Measurements from ENCODE around the gene FNIP2. TPM values are rescaled to one million over a fixed set of nuclear protein-coding genes. Genes with fewer than 3 reads are reported as not detected.
"Not testable (repeated sequence)": the region's sequence is repeated elsewhere in the genome, so short reads cannot be mapped to it uniquely, and the experiment has no call there.

FNIP2 gene
- total RNA-seq = 14.4 and 15.1 TPM in 2 replicates

GRCh38 chr4:158768555-158769174 lies at the start of gene FNIP2:
FNIP2 (plus strand) TSS chr4:158769026; CDS start chr4:158769213, 187 bp downstream.
- intact Hi-C loops (cut with micrococcal nuclease) = loop anchor here (1.0 to 5.0 kb wide), 8 partner anchors 10 to 434 kb away; partner anchors contain the start of genes C4orf46, PPID and RAPGEF2

DNA sequence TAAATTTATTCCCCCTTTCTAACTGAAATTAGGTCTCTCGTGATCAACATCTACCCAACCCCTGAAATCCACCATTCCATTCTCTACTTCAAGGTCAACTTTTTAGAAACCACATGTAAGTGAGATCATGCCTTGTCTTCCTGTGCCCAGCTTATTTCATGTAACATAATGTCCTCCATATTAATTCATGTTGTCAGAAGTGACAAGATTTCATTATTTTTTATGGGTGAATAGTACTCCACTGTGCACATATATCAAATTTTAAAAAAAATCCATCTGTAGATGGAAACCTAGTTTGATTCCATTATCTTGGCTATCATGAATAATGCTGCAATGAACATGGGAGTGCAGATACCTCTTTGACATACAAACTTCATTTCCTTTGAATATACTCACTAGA lies 47.1 kb upstream of the FNIP2 start:
- intact Hi-C loops (cut with micrococcal nuclease) = loop anchor here (2.0 to 10.0 kb wide), 2 partner anchors 381 to 723 kb away; partner anchors contain the start of gene RAPGEF2

DNA sequence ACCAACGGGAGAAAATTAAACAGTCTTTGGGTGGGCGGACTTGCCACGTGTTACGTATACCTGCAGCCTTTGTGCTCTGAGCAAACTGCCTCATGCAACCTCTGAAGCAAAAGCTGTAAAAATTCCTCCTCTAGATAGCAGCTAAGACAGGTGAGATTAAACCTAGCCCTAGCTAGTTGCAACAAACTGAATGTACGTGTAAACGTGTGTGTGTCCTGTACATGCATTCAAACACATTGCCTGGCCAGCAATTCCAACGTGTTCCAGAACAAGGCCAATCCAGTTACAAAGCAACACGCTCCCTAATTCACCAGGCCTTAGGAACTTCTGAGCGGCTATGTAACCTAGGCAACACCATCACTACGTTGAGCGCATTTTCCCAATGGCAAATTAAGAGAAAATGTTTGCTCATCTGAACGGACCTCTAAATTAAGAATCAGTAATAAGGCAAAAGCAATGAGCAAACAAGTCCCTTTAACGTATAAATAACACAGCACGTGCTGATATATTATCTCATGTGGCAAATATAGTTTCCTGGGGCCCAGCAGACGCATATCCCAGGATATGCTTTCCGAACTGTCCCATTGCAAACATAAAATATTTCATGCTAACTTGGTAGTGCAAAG lies 46.4 kb upstream of the FNIP2 start:
- intact Hi-C loops (cut with micrococcal nuclease) = loop anchor here (2.0 to 10.0 kb wide), 2 partner anchors 380 to 722 kb away; partner anchors contain the start of gene RAPGEF2

DNA sequence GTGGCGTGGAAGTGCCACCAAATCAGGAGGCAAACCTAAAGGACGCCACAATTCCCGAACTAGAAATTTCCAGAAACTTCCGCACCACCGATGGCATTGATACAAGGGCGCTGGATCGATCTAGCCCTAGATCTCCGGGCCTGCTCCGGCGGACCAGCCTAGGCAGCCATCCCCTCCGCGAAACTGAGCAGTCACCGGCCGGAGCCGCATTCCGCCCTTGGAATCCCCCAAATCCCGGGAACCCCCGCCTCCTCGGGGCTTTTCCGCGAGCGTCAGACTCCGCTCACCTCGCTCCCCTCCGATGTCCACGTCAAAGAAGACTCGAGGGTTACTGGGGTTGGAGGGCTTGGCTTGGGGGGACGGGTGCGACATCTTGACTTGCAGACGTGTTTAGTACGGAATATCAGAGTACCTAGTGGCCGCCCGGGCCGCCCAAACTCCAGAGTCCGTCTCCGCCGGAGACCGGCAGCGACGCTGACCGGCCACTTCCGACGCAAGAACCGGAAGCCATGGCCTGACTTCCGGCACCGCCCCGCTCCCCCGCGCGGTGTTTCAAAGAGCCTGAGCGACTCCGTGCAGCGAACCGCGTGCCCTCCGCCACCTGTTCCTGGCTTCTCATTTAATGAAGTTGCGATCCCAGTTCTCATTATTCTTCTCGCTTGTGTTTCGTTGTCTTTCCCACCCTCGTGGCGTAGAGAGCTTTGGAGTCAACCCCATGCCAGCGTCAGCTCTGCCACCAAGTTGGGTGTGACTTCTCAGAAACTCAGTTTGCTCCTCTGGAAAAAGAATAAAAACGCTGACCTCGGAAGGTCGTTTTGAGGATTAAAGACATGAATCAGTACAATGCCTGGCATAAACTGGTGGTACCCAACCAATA lies 45.7 kb upstream of the FNIP2 start, which contains the start of gene PPID:
TSS of gene PPID (minus strand) at position 480 of the 877 bp plus-strand sequence. CDS start at position 372, 108 bp downstream.
- intact Hi-C loops (cut with micrococcal nuclease) = loop anchor here (1.0 to 10.0 kb wide), 4 partner anchors 45 to 722 kb away; partner anchors contain the start of genes ETFDH and RAPGEF2

DNA sequence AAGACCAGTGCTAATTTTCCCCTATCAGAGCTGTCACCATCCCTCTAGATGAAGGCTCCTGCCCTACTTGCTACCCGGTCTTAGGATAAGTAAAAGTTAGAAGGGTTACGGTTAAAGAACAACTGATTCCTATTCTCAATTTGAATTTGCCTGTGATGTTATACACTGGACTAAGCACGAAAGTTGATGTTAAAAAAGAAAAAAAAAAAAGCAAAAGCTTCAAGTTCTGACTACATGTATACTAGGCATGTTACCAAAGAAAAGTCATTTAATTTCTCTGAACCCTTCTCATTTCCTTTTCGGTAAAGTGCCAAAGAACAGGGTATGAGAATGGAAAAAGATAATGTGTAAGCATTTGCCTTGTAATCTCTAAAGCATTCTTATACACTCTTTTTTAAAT lies 44.2 kb upstream of the FNIP2 start:
- intact Hi-C loops (cut with micrococcal nuclease) = loop anchor here (10.0 kb wide), 1 partner anchor 720 kb away; no protein-coding TSS in a partner anchor

GRCh38 chr4:158726633-158727032 lies 42.2 kb upstream of the FNIP2 start:
- intact Hi-C loops (cut with micrococcal nuclease) = loop anchor here (10.0 kb wide), 1 partner anchor 718 kb away; no protein-coding TSS in a partner anchor

GRCh38 chr4:158728236-158728635 lies 40.6 kb upstream of the FNIP2 start:
- intact Hi-C loops (cut with micrococcal nuclease) = loop anchor here (10.0 kb wide), 1 partner anchor 717 kb away; no protein-coding TSS in a partner anchor

DNA sequence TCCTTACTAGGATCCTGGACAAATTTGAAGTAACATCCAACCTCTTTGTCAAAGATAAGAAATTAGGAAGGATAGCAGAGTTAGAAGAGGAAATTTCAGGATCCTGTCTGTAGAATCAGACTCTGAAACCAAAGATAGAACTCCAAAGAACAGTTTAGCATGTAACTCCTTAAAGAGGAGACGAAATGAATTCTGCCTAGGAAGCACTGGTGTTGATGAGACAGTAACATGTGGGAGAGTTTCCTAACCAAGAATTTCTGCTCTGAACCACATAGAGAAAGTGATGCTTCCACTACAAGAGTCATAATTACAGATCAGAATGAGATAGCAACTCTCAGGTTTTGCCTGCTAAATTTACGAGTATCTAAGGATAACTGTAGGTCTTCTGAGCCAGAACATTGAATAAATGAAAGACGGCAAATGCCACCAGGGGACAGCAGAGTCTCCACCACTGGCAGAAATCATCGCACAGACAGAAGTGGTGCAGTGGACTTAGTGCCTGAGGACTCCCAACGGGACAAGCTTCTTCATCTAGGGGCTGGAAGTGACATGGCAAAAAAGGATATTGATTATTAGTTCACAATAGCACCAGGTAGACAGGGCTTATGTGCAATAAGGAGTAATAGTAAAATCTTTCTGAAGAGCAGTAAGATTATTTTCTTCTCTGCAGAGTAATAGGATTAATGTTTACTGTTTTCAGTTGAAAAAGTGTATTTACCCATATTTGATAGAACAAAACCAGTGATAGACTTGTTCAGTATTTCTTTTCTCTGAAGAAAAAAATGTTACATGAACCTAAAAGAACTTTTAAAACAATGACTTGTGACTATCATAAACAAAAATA lies 38.9 kb upstream of the FNIP2 start:
- intact Hi-C loops (cut with micrococcal nuclease) = loop anchor here (1.0 to 10.0 kb wide), 5 partner anchors 41 to 715 kb away; no protein-coding TSS in a partner anchor

- intact Hi-C loops (cut with micrococcal nuclease) = no loop called here
These were observed 30.0 kb upstream of the FNIP2 start for GRCh38 chr4:158738866-158739265.

- intact Hi-C loops (cut with micrococcal nuclease) = no loop called here
These were observed 29.2 kb upstream of the FNIP2 start for GRCh38 chr4:158739600-158739999.

DNA sequence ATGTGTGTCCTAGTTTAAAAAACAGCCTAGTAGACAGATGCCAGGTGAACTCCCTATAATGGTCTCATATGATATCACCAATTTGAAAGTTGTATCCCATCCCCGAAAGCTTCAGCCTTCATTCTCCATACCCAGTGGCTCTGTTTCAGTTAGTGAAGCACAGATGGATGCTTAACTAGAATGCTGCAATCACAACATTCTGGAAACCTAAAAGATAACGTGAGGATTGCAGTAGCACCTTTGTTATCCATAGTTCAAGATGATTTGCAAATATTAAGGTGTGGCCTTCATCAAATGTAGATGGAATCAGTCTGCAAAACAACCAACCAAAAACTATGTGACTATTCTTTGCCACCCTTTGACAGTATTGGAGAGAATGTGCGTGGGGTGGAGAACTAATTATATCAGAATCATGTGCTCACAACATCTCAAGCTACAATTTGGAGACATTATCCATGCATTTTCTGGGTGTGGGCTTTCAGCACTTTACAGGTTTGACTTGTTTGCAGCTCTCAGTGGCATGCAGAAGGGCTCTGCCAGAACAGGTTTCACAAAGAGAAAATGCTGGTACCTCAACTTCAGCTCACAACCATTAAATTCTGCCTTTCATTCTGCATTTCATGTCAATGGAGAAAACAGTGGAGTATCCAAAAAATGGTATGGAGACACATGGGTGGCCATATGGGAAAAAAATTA lies 27.4 kb upstream of the FNIP2 start:
- intact Hi-C loops (cut with micrococcal nuclease) = no loop called here

DNA sequence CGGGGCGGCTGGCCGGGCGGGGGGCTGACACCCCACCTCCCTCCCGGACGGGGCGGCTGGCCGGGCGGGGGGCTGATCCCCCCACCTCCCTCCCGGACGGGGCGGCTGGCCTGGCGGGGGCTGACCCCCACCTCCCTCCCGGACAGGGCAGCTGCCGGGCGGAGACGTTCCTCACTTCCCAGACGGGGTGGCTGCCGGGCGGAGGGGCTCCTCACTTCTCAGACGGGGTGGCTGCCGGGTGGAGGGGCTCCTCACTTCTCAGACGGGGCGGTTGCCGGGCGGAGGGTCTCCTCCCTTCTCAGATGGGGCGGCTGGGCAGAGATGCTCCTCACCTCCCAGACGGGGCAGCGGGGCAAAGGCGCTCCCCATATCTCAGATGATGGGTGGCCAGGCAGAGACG lies 22.3 kb upstream of the FNIP2 start:
- intact Hi-C loops (cut with micrococcal nuclease) = not testable (repeated sequence)

DNA sequence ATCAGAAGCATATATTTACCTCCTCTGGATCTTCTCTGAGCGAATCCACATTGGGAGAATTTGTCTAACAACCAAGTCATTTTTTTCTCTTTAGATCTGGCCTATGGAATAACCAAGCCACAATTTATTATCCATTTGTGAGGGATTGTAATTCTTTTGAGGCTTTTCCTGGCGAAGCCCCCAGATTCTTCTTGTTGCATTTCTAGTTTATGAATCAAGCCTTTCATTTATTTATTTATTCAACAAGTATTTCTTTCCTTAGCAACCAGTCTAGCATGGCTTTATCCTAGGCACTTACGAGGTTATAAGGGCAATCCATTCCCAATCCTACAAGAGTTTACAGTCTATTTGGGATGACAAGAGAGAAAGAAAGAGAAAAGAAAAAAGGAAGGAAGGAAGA lies 18.4 kb upstream of the FNIP2 start:
- intact Hi-C loops (cut with micrococcal nuclease) = no loop called here

DNA sequence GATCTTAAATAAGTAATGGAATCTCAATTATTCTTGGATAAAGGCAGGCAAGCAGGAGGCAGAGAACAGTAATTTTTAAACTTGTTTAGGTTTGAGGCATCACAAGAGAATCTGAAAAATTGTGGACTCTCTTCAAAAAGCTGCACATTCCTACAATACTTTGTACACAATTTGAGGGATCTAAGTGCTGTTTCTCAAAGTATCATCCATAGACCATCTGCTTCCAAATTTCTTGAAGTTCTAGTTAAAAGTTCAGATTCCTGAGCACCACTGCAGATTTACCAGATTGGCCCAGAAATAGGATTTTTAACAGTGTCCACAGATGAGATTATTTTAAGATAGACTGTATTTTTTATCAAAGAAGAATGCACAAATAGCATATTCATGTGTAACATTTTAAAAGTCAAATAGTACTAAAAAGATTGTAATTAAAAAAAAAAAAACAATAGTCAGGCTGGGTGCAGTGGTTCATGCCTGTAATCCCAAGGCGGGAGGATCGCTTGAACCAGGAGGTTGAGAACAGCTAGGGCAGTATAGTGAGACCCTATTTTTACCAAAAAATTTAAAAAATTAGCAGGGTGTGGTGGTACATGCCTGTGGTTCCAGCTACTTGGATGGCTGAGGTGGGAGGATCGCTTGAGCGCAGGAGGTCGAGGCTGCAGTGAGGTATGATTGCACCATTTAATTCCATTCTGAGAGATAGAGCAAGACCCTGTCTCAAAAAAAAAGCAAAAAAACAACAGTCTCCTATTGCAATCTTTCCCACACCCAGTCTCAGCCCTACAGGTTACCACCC lies 14.2 kb upstream of the FNIP2 start:
- intact Hi-C loops (cut with micrococcal nuclease) = no loop called here

- intact Hi-C loops (cut with micrococcal nuclease) = not testable (repeated sequence)
These were observed 13.0 kb upstream of the FNIP2 start for GRCh38 chr4:158755819-158756218.

GRCh38 chr4:158756588-158756987 lies 12.2 kb upstream of the FNIP2 start:
- intact Hi-C loops (cut with micrococcal nuclease) = no loop called here

DNA sequence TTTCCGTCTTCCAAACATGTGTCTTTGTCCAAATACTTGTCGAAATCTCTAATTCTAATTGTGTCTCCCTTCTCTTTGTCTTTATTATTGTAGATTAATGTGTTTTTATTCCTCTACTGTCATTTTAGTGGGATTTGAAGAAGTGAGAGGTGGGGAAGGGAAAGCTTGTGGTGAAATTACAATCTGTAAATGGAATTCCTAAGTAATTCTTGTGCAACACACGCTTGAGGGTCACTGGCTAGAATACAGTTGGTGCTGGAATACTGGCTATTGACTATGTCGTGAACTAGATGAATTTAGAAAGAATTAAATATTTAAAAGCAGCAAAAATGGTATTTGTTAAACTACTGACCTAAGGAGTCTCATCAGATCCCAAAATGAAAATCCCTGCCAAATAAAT lies 10.7 kb upstream of the FNIP2 start:
- intact Hi-C loops (cut with micrococcal nuclease) = no loop called here

GRCh38 chr4:158758703-158759102 lies 10.1 kb upstream of the FNIP2 start:
- intact Hi-C loops (cut with micrococcal nuclease) = no loop called here

DNA sequence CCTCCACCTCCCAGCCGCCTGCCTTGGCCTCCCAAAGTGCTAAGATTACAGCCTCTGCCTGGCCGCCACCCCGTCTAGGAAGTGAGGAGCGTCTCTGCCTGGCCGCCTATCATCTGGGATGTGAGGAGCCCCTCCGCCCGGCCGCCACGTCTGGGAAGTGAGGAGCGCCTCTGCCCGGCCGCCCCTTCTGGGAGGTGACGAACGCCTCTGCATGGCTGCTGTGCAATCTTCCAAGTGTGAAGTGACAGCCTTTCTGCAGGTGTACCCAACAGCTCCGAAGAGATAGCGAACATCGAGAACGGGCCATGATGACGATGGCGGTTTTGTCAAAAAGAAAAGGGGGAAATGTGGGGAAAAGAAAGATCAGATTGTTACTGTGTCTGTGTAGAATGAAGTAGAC lies 9.3 kb upstream of the FNIP2 start:
- intact Hi-C loops (cut with micrococcal nuclease) = not testable (repeated sequence)

Measured in T-helper 2 cell treated with Interferon-gamma antibody and Interleukin-4, amounts not matched to agents 100 ng/mL and 5 ng/mL, for 36 hours (primary cell).